Fibroblast of skin of back (primary cell): ENCODE data around the gene SAMD14.

Experiments
- DNase-seq: peaks from one replicate; pipeline ENCODE4 v3.0.0-alpha.2; 2013

SAMD14 gene

GRCh38 chr17:50165066-50165465 lies 35.1 kb upstream of the SAMD14 start:
- DNase-seq: no peak

- DNase-seq: no peak
Observed at GRCh38 chr17:50164697-50164988, 34.7 kb upstream of the SAMD14 start.

GRCh38 chr17:50163843-50164696 lies 34.1 kb upstream of the SAMD14 start:
- no peak for DNase-seq

GRCh38 chr17:50162466-50163254 lies 32.7 kb upstream of the SAMD14 start:
- DNase-seq: no peak

GRCh38 chr17:50161911-50162288 lies 31.9 kb upstream of the SAMD14 start:
- DNase-seq: no peak

- DNase-seq: peak; percentile 89
Observed at GRCh38 chr17:50161023-50161910, 31.3 kb upstream of the SAMD14 start.

GRCh38 chr17:50157891-50158290 lies 27.9 kb upstream of the SAMD14 start:
- no peak for DNase-seq

- DNase-seq: no peak
Observed at GRCh38 chr17:50155115-50155819, 25.3 kb upstream of the SAMD14 start.

GRCh38 chr17:50154604-50155003 lies 24.6 kb upstream of the SAMD14 start:
- DNase-seq: no peak

- DNase-seq: no peak
Observed at GRCh38 chr17:50153650-50154575, 24.0 kb upstream of the SAMD14 start.

- DNase-seq: no peak
Observed at GRCh38 chr17:50152736-50153135, 22.8 kb upstream of the SAMD14 start.

GRCh38 chr17:50151937-50152547 lies 22.1 kb upstream of the SAMD14 start:
- peak; percentile 92 for DNase-seq

- peak; percentile 95 for DNase-seq
Observed at GRCh38 chr17:50151041-50151936, 21.3 kb upstream of the SAMD14 start.

- no peak for DNase-seq
Observed at GRCh38 chr17:50150354-50151040, 20.5 kb upstream of the SAMD14 start, which contains the start of gene PPP1R9B. Gene PPP1R9B (minus strand): TSS chr17:50150677. CDS start chr17:50150513, 164 bp downstream.

- DNase-seq: peak; percentile 57
Observed at GRCh38 chr17:50149417-50150353, 19.7 kb upstream of the SAMD14 start.

GRCh38 chr17:50149091-50149416 lies 19.1 kb upstream of the SAMD14 start:
- DNase-seq: no peak

GRCh38 chr17:50148226-50149090 lies 18.5 kb upstream of the SAMD14 start:
- peak; percentile 64 for DNase-seq
